Measurements from ENCODE around the gene ACBD4.

The ACBD4 gene

GRCh38 chr17:45108595-45109521, 26.6 kb upstream of the ACBD4 start:
- H3K27ac ChIP-seq, result no peak overlapping the region
- TF ChIP-seq CTCF (IDR thresholded peaks at IDR 0.05) (no peak), ZFX (IDR thresholded peaks at IDR 0.05; ENCODE audit: borderline replicate concordance) (no peak)

GRCh38 chr17:45110676-45111611, 24.5 kb upstream of the ACBD4 start:
- H3K27ac ChIP-seq, result no peak overlapping the region
- no peak for TF ChIP-seq CTCF (IDR thresholded peaks at IDR 0.05)
- TF ChIP-seq ZFX (IDR thresholded peaks at IDR 0.05; ENCODE audit: borderline replicate concordance), result no peak

- TF ChIP-seq ZFX (IDR thresholded peaks at IDR 0.05; ENCODE audit: borderline replicate concordance) (no peak), CTCF (IDR thresholded peaks at IDR 0.05) (no peak)
- no peak overlapping the region for H3K27ac ChIP-seq
These were observed 23.6 kb upstream of the ACBD4 start for GRCh38 chr17:45111850-45112249.

- TF ChIP-seq ZFX (IDR thresholded peaks at IDR 0.05; ENCODE audit: borderline replicate concordance) (no peak), CTCF (IDR thresholded peaks at IDR 0.05) (no peak)
- H3K27ac ChIP-seq, result no peak overlapping the region
These were observed 22.7 kb upstream of the ACBD4 start for GRCh38 chr17:45112559-45113423.

GRCh38 chr17:45113424-45113754, 22.1 kb upstream of the ACBD4 start:
- H3K27ac ChIP-seq, result no peak overlapping the region

More at GRCh38 chr17:45113424-45113754, 22.1 kb upstream of the ACBD4 start:
- no peak for TF ChIP-seq ZFX (IDR thresholded peaks at IDR 0.05; ENCODE audit: borderline replicate concordance)
- no peak for TF ChIP-seq CTCF (IDR thresholded peaks at IDR 0.05)
